Pancreas (tissue), 10 donors: ENCODE measurements around the gene SRPK2. TPM values are rescaled to one million over a fixed set of nuclear protein-coding genes. Genes with fewer than 3 reads are reported as not detected.
A peak's percentile ranks its signal among the peaks of the same experiment; 100 is the strongest.

Experiments used
- ATAC-seq, 4 donors: fragments of 200-7000 bp; cut with Tn5 transposase; one replicate each; pipeline versions ENCODE4 v1.8.0 to v1.9.1; 2020; ENCODE audit warnings: mild to moderate bottlenecking in 4 of 4, moderate library complexity in 4 of 4
- DNase-seq, 6 donors: peaks; one replicate each; pipeline ENCODE4 v3.0.0-alpha.2; 2020
- FAIRE-seq: peaks from 2 replicates; lab custom pipeline; 2012; peaks lifted over from hg19 to GRCh38; lab: Jason Lieb, UNC
- H3K27ac ChIP-seq, 4 donors: fragments of 200-600 bp; sonication (generic); 1 replicate in 3 of 4; 2 replicates in 1 of 4; pipeline versions ENCODE4 v1.5.0 to v1.8.0; 2020
- H3K27me3 ChIP-seq, 4 donors: fragments of 200-600 bp; one replicate each; pipeline ENCODE4 v1.8.0; 2021
- H3K36me3 ChIP-seq, 3 donors: fragments of 200-600 bp; sonication (generic) in 1 of 3; one replicate each; pipeline versions ENCODE4 v1.5.0 to v1.8.0; 2020 to 2021
- H3K4me1 ChIP-seq, 3 donors: fragments of 200-600 bp; one replicate each; pipeline ENCODE4 v1.8.0; 2021
- H3K4me3 ChIP-seq, 4 donors: fragments of 200-600 bp; sonication (generic) in 2 of 4; one replicate each; pipeline versions ENCODE4 v1.5.0 to v1.8.0; 2020 to 2021
- H3K9me3 ChIP-seq, 4 donors: fragments of 200-600 bp; one replicate each; pipeline ENCODE4 v1.8.0; 2021
- CTCF ChIP-seq, 4 donors: fragments of 200-600 bp; sonication (generic) in 3 of 4; IDR thresholded peaks; one replicate each; pipeline versions ENCODE4 v1.5.0 to v1.8.0; 2021; ENCODE audit warnings: antibody characterized with exemption in 4 of 4
- WGBS, 2 donors: extraction: QIAGEN DNeasy Blood & Tissue Kit; methylation state at CpG; one replicate each; pipeline ENCODE4 v1.1.7; 2013; 5-methylcytosine and 5-hydroxymethylcytosine counted together
- intact Hi-C, 3 donors: fragments of 100-400 bp; cut with DNase I; formaldehyde crosslinking; loops; one replicate each; pipeline versions ENCODE4 v1.11.1 to v1.14.2; 2022
- polyA plus RNA-seq, 2 donors: library from polyadenylated mRNA; stranded (reverse); fragments of 200-250 nt; gene quantifications; one replicate each; pipeline ENCODE4 v1.2.3, GENCODE V29; 2013
- total RNA-seq, 6 donors: library from RNA; stranded (reverse); fragmentation: NEBNext Ultra II Directional in 4 of 6; extraction: Animal tissue kit (Norgen Biotek cat#: 25700) in 4 of 6; gene quantifications; one replicate each; pipeline versions ENCODE4 v1.2.1 to v1.2.4, GENCODE V29; 2021 to 2023
- donor health status: healthy with polysubstance abuse.
- donor health status: DM: no; HTN: no; CAD: no; lungs with moderate emphysema.
- donor health status: DM: no; HTN: no; CAD: no.
- donor health status: control.
- donor health status: control.
- donor health status: Bipolar disorder and iron deficiency.
- donor health status: DM: yes; HTN: yes; CAD: no.
- donor health status: DM: no; HTN: no; CAD: no.
- donor health status: DM: no; HTN: no; CAD: no.
- donor health status: DM: yes; HTN: yes; CAD: no.

SRPK2 gene
- total and polyA plus RNA-seq, 8 donors = 6.5 to 27.4 (median 16.4) TPM

DNA sequence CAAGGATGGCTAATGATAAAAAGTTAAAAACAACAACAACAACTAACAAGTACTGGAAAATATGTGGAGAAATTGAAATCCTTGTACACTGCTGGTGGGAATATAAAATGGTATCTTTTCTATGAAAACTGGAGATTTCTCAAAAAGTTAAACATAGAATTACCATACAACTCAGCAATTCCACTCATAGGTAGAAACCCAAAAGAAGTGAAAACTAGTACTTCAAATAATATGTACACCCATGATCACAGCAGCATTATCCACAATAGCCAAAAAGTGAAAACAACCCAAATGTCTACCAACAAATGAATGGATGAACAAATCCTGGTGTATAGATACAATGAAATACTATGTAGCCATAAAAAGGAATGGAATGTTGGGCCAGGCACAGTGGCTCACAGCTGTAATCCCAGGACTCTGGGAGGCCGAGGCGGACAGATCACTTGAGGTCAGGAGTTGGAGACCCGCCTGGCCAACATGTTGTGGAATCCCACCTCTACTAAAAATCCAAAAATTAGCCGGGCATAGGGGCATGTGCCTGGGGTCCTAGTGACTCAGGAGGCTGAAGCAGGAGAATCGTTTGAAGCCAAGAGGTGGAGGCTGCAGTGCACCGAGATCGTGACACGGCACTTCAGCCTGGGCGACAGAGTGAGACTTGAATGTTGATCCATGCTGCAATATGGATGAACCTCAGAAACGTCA lies 66.8 kb downstream of the SRPK2 start:
- no peak overlapping the region for H3K4me3 ChIP-seq
- H3K36me3 ChIP-seq = no peaks in the 10 kb centered on the region
- intact Hi-C loops = no loop called here
- FAIRE-seq (no peak), ATAC-seq (no peak), DNase-seq (no peak)
- H3K4me1 ChIP-seq = peaks cover 2 to 9% (median 6%) of the 10 kb centered on the region in 3 donors
- WGBS, 2 donors = 91 to 94% methylated on average over 10 of the region's 10 CpGs
- no peak overlapping the region for H3K27ac ChIP-seq
- TF ChIP-seq CTCF (IDR thresholded peaks at IDR 0.05) = no peak
- H3K27me3 ChIP-seq = no peaks in the 10 kb centered on the region
- no peaks in the 10 kb centered on the region for H3K9me3 ChIP-seq

DNA sequence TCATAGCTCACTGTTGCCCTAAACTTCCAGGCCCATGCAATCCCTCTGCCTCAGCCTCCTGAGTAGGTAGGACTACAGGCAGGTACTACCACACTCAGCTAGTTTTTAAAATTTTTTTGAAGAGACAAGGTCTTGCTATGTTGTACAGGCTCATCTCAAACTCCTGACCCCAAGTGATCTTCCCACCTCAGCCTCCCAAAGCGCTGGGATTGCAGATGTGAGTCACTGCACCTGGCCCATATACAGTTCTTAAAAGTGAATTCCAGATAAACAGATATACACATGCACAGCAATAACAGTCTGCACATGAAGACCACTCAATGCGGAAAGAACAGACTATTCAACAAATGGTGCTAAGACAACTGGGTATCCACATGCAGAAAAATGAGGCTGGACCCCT lies 67.8 kb downstream of the SRPK2 start:
- H3K36me3 ChIP-seq = no peaks in the 10 kb centered on the region
- peaks cover 7 to 19% (median 16%) of the 10 kb centered on the region in 3 donors for H3K4me1 ChIP-seq
- intact Hi-C loops = no loop called here
- 93 to 94% methylated on average over 2 of the region's 2 CpGs for WGBS, 2 donors
- no peaks in the 10 kb centered on the region for H3K9me3 ChIP-seq
- H3K4me3 ChIP-seq = no peak overlapping the region
- DNase-seq = no peak
- ATAC-seq = no peak
- no peak overlapping the region for H3K27ac ChIP-seq
- no peak for TF ChIP-seq CTCF (IDR thresholded peaks at IDR 0.05)
- no peaks in the 10 kb centered on the region for H3K27me3 ChIP-seq
- FAIRE-seq = no peak

GRCh38 chr7:105319578-105319977 lies 69.1 kb downstream of the SRPK2 start:
- Histone ChIP-seq H3K4me3 (peak overlapping the region in 1 of 4 donors; percentile 17), H3K27ac (no peak overlapping the region), H3K9me3 (no peaks in the 10 kb centered on the region), H3K36me3 (no peaks in the 10 kb centered on the region), H3K4me1 (peaks cover 14 to 27% (median 25%) of the 10 kb centered on the region in 3 donors), H3K27me3 (no peaks in the 10 kb centered on the region)
- peak in 3 of 4 donors; percentile 40 to 57 (median 53) for ATAC-seq
- intact Hi-C loops = no loop called here
- DNase-seq = no peak
- no peak for TF ChIP-seq CTCF (IDR thresholded peaks at IDR 0.05)
- no peak for FAIRE-seq
- 60 to 65% methylated on average over 10 of the region's 10 CpGs for WGBS, 2 donors

DNA sequence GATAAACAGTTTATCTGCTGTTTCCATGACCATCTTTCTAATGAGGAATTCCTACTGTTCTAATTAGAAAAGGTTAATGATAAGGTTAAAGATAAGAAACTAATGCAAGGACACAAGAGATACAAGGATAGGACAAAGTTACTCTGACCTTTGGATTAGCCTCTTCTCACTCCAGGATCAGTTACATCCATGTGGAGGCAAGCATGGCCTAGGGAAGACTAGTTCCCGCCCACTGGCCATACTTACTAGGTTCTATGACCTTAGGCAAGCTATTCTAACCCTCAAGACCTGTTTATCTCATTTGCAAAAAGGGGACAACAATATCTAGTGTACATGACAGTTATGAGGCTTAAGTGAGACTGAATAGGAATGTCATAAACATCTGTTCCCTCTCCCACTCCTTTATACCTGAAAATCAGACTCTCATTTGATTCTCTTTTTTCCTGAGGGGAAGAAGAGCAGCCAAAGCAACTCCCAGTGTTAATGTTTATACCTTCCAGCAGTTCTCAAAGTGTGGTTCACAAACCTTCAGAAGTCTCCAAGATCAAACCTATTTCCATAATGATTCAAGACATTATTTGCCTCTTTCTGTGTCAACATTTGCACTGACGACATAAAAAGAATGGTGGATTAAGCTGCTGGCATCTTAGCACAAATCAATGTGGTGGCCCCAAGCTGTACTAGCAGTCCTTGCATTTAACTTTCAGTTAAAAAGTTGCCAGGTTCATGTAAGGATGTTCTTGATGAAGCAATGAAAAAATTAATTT lies 72.0 kb downstream of the SRPK2 start:
- Histone ChIP-seq H3K27me3 (no peaks in the 10 kb centered on the region), H3K9me3 (no peaks in the 10 kb centered on the region), H3K4me3 (no peak overlapping the region), H3K36me3 (no peaks in the 10 kb centered on the region), H3K4me1 (peaks cover 14 to 30% (median 27%) of the 10 kb centered on the region in 3 donors), H3K27ac (peak overlapping the region in 2 of 4 donors; percentile 13 to 14)
- TF ChIP-seq CTCF (IDR thresholded peaks at IDR 0.05) = no peak
- intact Hi-C loops = no loop called here
- FAIRE-seq (no peak), ATAC-seq (peak; percentile 36 to 59 (median 50)), DNase-seq (no peak)
- WGBS, 2 donors = 56 to 59% methylated on average over 2 of the region's 2 CpGs
